ENCODE results near the gene WDR75. TPM values are rescaled to one million over a fixed set of nuclear protein-coding genes. Genes with fewer than 3 reads are reported as not detected.

Gene WDR75
- total RNA-seq, 1 experiment from 2014 or later: 53.8 TPM

GRCh38 chr2:189483980-189484740 lies 42.9 kb downstream of the WDR75 start:
- no peak for DNase-seq
- H3K9me3 Mint-ChIP-seq (ENCODE audit: low read depth, unreplicated experiment): no peaks in the 10 kb centered on the region
- no peak for TF ChIP-seq CTCF (IDR thresholded peaks at IDR 0.05; ENCODE audit: unreplicated experiment)
- no peaks in the 10 kb centered on the region for H3K27me3 Mint-ChIP-seq (ENCODE audit: unreplicated experiment)
- H3K36me3 Mint-ChIP-seq (ENCODE audit: insufficient read depth, unreplicated experiment): no peaks in the 10 kb centered on the region
- no peak overlapping the region for H3K4me3 Mint-ChIP-seq (ENCODE audit: low read depth, unreplicated experiment)
- BruUV-seq (replicated peaks): no TSS peak
- H3K27ac Mint-ChIP-seq (ENCODE audit: unreplicated experiment): no peak overlapping the region
- CTCF ChIA-PET: no interaction called here
- peaks cover 8% of the 10 kb centered on the region for H3K4me1 Mint-ChIP-seq (ENCODE audit: low read depth, unreplicated experiment)
- intact Hi-C loops (cut with micrococcal nuclease; ENCODE audit: unreplicated experiment): no loop called here

GRCh38 chr2:189485146-189485545 lies 43.9 kb downstream of the WDR75 start:
- H3K27ac Mint-ChIP-seq (ENCODE audit: unreplicated experiment): no peak overlapping the region
- no peaks in the 10 kb centered on the region for H3K36me3 Mint-ChIP-seq (ENCODE audit: insufficient read depth, unreplicated experiment)
- TF ChIP-seq CTCF (IDR thresholded peaks at IDR 0.05; ENCODE audit: unreplicated experiment): no peak
- CTCF ChIA-PET: no interaction called here
- intact Hi-C loops (cut with micrococcal nuclease; ENCODE audit: unreplicated experiment): no loop called here
- DNase-seq: no peak
- H3K9me3 Mint-ChIP-seq (ENCODE audit: low read depth, unreplicated experiment): no peaks in the 10 kb centered on the region
- no peaks in the 10 kb centered on the region for H3K27me3 Mint-ChIP-seq (ENCODE audit: unreplicated experiment)
- no peak overlapping the region for H3K4me3 Mint-ChIP-seq (ENCODE audit: low read depth, unreplicated experiment)
- peaks cover 8% of the 10 kb centered on the region for H3K4me1 Mint-ChIP-seq (ENCODE audit: low read depth, unreplicated experiment)
- BruUV-seq (replicated peaks): no TSS peak

- CTCF ChIA-PET: interaction anchor here (0.6 kb wide), 1 partner anchor 479 kb away, joined by 3 read pairs; no protein-coding TSS in a partner anchor
- intact Hi-C loops (cut with micrococcal nuclease; ENCODE audit: unreplicated experiment): no loop called here
- H3K27ac Mint-ChIP-seq (ENCODE audit: unreplicated experiment): no peak overlapping the region
These were observed 45.0 kb downstream of the WDR75 start for GRCh38 chr2:189486237-189486770.

GRCh38 chr2:189487283-189488007 lies 46.2 kb downstream of the WDR75 start:
- no peaks in the 10 kb centered on the region for H3K36me3 Mint-ChIP-seq (ENCODE audit: insufficient read depth, unreplicated experiment)
- no TSS peak for BruUV-seq (replicated peaks)
- H3K27ac Mint-ChIP-seq (ENCODE audit: unreplicated experiment): no peak overlapping the region
- DNase-seq: no peak
- no peaks in the 10 kb centered on the region for H3K9me3 Mint-ChIP-seq (ENCODE audit: low read depth, unreplicated experiment)
- no peaks in the 10 kb centered on the region for H3K27me3 Mint-ChIP-seq (ENCODE audit: unreplicated experiment)
- intact Hi-C loops (cut with micrococcal nuclease; ENCODE audit: unreplicated experiment): no loop called here
- TF ChIP-seq CTCF (IDR thresholded peaks at IDR 0.05; ENCODE audit: unreplicated experiment): no peak
- peaks cover 8% of the 10 kb centered on the region for H3K4me1 Mint-ChIP-seq (ENCODE audit: low read depth, unreplicated experiment)
- no peak overlapping the region for H3K4me3 Mint-ChIP-seq (ENCODE audit: low read depth, unreplicated experiment)
- CTCF ChIA-PET: no interaction called here

More at GRCh38 chr2:189486237-189486770, 45.0 kb downstream of the WDR75 start:
- Mint-ChIP-seq H3K4me3 (ENCODE audit: low read depth, unreplicated experiment) (no peak overlapping the region), H3K36me3 (ENCODE audit: insufficient read depth, unreplicated experiment) (no peaks in the 10 kb centered on the region), H3K27me3 (ENCODE audit: unreplicated experiment) (no peaks in the 10 kb centered on the region), H3K9me3 (ENCODE audit: low read depth, unreplicated experiment) (no peaks in the 10 kb centered on the region), H3K4me1 (ENCODE audit: low read depth, unreplicated experiment) (peaks cover 8% of the 10 kb centered on the region)
- no TSS peak for BruUV-seq (replicated peaks)
- DNase-seq: no peak
- no peak for TF ChIP-seq CTCF (IDR thresholded peaks at IDR 0.05; ENCODE audit: unreplicated experiment)

Data from Calu3 (cell line).